HepG2 (cell line): ENCODE data around the gene FGF21. TPM values are rescaled to one million over a fixed set of nuclear protein-coding genes. Genes with fewer than 3 reads are reported as not detected.

Experiments
- ATF7-NPFF ChIP-seq: sonication (generic); formaldehyde crosslinking; IDR thresholded peaks from 2 replicates; pipeline ENCODE4 v1.8.1; 2023; ENCODE audit warnings: mild to moderate bottlenecking, low read depth, missing genetic modification reagents, moderate library complexity
- BRD4 ChIP-seq: sonication (generic); formaldehyde crosslinking; IDR thresholded peaks from 2 replicates; pipeline ENCODE4 v1.4.0; 2020; ENCODE audit warnings: missing genetic modification reagents
- CREM ChIP-seq, 2 experiments: sonication (generic) in 1 of 2; formaldehyde crosslinking in 1 of 2; IDR thresholded peaks; 2 replicates each; pipeline versions ENCODE4 v1.4.0 to v1.6.1; 2016 to 2020; ENCODE audit warnings: antibody characterized with exemption in 1 of 2, mild to moderate bottlenecking in 1 of 2, missing genetic modification reagents in 1 of 2
- KDM3A ChIP-seq: IDR thresholded peaks from 2 replicates; pipeline ENCODE4 v1.6.1; 2018; ENCODE audit warnings: low read depth, missing compliant biosample characterization
- MTF1 ChIP-seq: sonication (generic); formaldehyde crosslinking; IDR thresholded peaks from 2 replicates; pipeline ENCODE4 v1.5.0; 2020; ENCODE audit warnings: missing genetic modification reagents
- MTF2 ChIP-seq: sonication (generic); formaldehyde crosslinking; IDR thresholded peaks from 2 replicates; pipeline ENCODE4 v1.5.0; 2020; ENCODE audit warnings: missing genetic modification reagents, borderline replicate concordance
- PLRG1 ChIP-seq: fragments of 450-650 bp; conservative IDR thresholded peaks from 2 replicates; pipeline ENCODE4 v1.6.1; 2016
- RFX5 ChIP-seq: IDR thresholded peaks from 2 replicates; pipeline ENCODE4 v1.6.1; 2011; ENCODE audit warnings: low read depth, low read length, improper control_type of control experiment
- SNAI1 ChIP-seq: sonication (generic); formaldehyde crosslinking; IDR thresholded peaks from 2 replicates; pipeline ENCODE4 v1.5.0; 2020; ENCODE audit warnings: mild to moderate bottlenecking, missing genetic modification reagents, borderline replicate concordance
- SSRP1 ChIP-seq: IDR thresholded peaks from 2 replicates; pipeline ENCODE4 v1.6.1; 2016; ENCODE audit warnings: control low read depth
- YEATS2 ChIP-seq: sonication (generic); formaldehyde crosslinking; IDR thresholded peaks from 2 replicates; pipeline ENCODE4 v1.4.0; 2020; ENCODE audit warnings: missing genetic modification reagents, borderline replicate concordance
- ZBTB7B ChIP-seq: sonication (generic); formaldehyde crosslinking; IDR thresholded peaks from 2 replicates; pipeline ENCODE4 v1.4.0; 2020; ENCODE audit warnings: missing genetic modification reagents
- ZNF274 ChIP-seq: sonication (generic); formaldehyde crosslinking; IDR thresholded peaks from 2 replicates; pipeline ENCODE4 v1.5.1; 2020; ENCODE audit warnings: mild to moderate bottlenecking, missing genetic modification reagents
- ZNF512B ChIP-seq: sonication (generic); formaldehyde crosslinking; IDR thresholded peaks from 2 replicates; pipeline ENCODE4 v1.5.1; 2020; ENCODE audit warnings: missing genetic modification reagents, mild to moderate bottlenecking, borderline replicate concordance
- ZNF652 ChIP-seq: IDR thresholded peaks from 2 replicates; pipeline ENCODE4 v1.6.1; 2016; ENCODE audit warnings: low read depth, borderline replicate concordance
- ZNF766 ChIP-seq: sonication (generic); formaldehyde crosslinking; IDR thresholded peaks from 2 replicates; pipeline ENCODE4 v1.5.0; 2020; ENCODE audit warnings: missing genetic modification reagents, borderline replicate concordance
- polyA plus RNA-seq, 8 experiments: library from polyadenylated mRNA; depleted of rRNA in 3 of 8; stranded (reverse) in 7 of 8; unstranded in 1 of 8; fragments of >200 nt; fragmentation: Illumina TruSeq in 4 of 8; extraction: Trizol in 4 of 8; gene quantifications; 2 replicates each; pipeline versions ENCODE4 v1.2.1 to v1.2.3, GENCODE V29; 2011 to 2016; ENCODE audit warnings: low read depth in 4 of 8, missing spikeins in 1 of 8, mixed read lengths in 1 of 8; ENCODE audit not compliant: insufficient read depth in 1 of 8
- total RNA-seq, 5 experiments: library from RNA; depleted of rRNA; stranded (reverse); fragments of >200 nt; fragmentation: Illumina TruSeq; extraction: Trizol; gene quantifications; 2 replicates each; pipeline ENCODE4 v1.2.3, GENCODE V29; 2016; ENCODE audit warnings: low read depth in 1 of 5
- TF ChIP-seq, protein P1 (sequence below): sonication (generic); formaldehyde crosslinking; IDR thresholded peaks from 2 replicates; pipeline ENCODE4 v1.5.1; 2020; ENCODE audit warnings: mild to moderate bottlenecking, missing genetic modification reagents, moderate library complexity
- TF ChIP-seq, protein P2 (sequence below): sonication (generic); formaldehyde crosslinking; IDR thresholded peaks from 2 replicates; pipeline ENCODE4 v1.4.0; 2020; ENCODE audit warnings: missing genetic modification reagents
- TF ChIP-seq, protein P3 (sequence below): sonication (generic); formaldehyde crosslinking; IDR thresholded peaks from 2 replicates; pipeline ENCODE4 v1.4.0; 2020; ENCODE audit warnings: missing genetic modification reagents, borderline replicate concordance

The FGF21 gene
- total and polyA plus RNA-seq, 2 of the 13 experiments (the other 11 are each of a cell fraction or from before 2014, with no cell fraction given): 0.17 TPM; not detected in 1

DNA sequence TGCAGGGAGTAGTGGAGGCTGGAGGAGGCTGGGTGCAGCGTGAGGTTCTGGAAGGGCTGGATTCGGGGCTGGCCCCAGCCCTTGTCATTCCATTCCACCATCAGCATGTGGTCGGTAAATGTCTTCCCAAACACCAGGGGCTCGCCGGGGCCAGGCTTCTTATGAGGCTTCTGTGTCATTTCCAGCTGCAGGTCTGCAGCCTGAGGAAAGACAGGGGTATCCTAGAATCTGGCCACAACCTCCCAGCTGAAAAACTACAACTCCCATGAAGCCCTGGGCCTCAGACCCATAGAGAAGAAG lies 51.1 kb downstream of the FGF21 start (continued):
- no peak for TF ChIP-seq PLRG1
- no peak for TF ChIP-seq BRD4 (CRISPR knock-in tag)
- TF ChIP-seq ZBTB7B: no peak
- TF ChIP-seq CREM (IDR thresholded peaks at IDR 0.05): peak; percentile 78; the same call in 1 of the 2 replicates
- no peak for TF ChIP-seq CREM (CRISPR knock-in tag; IDR thresholded peaks at IDR 0.05)
- no peak for TF ChIP-seq MTF1 (CRISPR knock-in tag)
- TF ChIP-seq SSRP1 (CRISPR knock-in tag): no peak
- 0 out of 2 replicates have a peak, but pooled peaks have one; percentile 3 for TF ChIP-seq ZNF766
- no peak for TF ChIP-seq YEATS2
- TF ChIP-seq KDM3A (CRISPR knock-in tag): no peak
- no peak for TF ChIP-seq SNAI1
- TF ChIP-seq, protein P1, sequence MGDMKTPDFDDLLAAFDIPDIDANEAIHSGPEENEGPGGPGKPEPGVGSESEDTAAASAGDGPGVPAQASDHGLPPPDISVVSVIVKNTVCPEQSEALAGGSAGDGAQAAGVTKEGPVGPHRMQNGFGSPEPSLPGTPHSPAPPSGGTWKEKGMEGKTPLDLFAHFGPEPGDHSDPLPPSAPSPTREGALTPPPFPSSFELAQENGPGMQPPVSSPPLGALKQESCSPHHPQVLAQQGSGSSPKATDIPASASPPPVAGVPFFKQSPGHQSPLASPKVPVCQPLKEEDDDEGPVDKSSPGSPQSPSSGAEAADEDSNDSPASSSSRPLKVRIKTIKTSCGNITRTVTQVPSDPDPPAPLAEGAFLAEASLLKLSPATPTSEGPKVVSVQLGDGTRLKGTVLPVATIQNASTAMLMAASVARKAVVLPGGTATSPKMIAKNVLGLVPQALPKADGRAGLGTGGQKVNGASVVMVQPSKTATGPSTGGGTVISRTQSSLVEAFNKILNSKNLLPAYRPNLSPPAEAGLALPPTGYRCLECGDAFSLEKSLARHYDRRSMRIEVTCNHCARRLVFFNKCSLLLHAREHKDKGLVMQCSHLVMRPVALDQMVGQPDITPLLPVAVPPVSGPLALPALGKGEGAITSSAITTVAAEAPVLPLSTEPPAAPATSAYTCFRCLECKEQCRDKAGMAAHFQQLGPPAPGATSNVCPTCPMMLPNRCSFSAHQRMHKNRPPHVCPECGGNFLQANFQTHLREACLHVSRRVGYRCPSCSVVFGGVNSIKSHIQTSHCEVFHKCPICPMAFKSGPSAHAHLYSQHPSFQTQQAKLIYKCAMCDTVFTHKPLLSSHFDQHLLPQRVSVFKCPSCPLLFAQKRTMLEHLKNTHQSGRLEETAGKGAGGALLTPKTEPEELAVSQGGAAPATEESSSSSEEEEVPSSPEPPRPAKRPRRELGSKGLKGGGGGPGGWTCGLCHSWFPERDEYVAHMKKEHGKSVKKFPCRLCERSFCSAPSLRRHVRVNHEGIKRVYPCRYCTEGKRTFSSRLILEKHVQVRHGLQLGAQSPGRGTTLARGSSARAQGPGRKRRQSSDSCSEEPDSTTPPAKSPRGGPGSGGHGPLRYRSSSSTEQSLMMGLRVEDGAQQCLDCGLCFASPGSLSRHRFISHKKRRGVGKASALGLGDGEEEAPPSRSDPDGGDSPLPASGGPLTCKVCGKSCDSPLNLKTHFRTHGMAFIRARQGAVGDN (CRISPR knock-in tag): no peak
- TF ChIP-seq ZNF512B (CRISPR knock-in tag): no peak
- TF ChIP-seq ATF7-NPFF (CRISPR knock-in tag): no peak
- no peak for TF ChIP-seq ZNF274 (CRISPR knock-in tag)
- TF ChIP-seq ZNF652: no peak
- no peak for TF ChIP-seq MTF2 (CRISPR knock-in tag)
- no peak for TF ChIP-seq RFX5
- TF ChIP-seq, protein P2, sequence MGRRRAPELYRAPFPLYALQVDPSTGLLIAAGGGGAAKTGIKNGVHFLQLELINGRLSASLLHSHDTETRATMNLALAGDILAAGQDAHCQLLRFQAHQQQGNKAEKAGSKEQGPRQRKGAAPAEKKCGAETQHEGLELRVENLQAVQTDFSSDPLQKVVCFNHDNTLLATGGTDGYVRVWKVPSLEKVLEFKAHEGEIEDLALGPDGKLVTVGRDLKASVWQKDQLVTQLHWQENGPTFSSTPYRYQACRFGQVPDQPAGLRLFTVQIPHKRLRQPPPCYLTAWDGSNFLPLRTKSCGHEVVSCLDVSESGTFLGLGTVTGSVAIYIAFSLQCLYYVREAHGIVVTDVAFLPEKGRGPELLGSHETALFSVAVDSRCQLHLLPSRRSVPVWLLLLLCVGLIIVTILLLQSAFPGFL (CRISPR knock-in tag): 0 out of 2 replicates have a peak, but pooled peaks have one; percentile 35
- TF ChIP-seq, protein P3, sequence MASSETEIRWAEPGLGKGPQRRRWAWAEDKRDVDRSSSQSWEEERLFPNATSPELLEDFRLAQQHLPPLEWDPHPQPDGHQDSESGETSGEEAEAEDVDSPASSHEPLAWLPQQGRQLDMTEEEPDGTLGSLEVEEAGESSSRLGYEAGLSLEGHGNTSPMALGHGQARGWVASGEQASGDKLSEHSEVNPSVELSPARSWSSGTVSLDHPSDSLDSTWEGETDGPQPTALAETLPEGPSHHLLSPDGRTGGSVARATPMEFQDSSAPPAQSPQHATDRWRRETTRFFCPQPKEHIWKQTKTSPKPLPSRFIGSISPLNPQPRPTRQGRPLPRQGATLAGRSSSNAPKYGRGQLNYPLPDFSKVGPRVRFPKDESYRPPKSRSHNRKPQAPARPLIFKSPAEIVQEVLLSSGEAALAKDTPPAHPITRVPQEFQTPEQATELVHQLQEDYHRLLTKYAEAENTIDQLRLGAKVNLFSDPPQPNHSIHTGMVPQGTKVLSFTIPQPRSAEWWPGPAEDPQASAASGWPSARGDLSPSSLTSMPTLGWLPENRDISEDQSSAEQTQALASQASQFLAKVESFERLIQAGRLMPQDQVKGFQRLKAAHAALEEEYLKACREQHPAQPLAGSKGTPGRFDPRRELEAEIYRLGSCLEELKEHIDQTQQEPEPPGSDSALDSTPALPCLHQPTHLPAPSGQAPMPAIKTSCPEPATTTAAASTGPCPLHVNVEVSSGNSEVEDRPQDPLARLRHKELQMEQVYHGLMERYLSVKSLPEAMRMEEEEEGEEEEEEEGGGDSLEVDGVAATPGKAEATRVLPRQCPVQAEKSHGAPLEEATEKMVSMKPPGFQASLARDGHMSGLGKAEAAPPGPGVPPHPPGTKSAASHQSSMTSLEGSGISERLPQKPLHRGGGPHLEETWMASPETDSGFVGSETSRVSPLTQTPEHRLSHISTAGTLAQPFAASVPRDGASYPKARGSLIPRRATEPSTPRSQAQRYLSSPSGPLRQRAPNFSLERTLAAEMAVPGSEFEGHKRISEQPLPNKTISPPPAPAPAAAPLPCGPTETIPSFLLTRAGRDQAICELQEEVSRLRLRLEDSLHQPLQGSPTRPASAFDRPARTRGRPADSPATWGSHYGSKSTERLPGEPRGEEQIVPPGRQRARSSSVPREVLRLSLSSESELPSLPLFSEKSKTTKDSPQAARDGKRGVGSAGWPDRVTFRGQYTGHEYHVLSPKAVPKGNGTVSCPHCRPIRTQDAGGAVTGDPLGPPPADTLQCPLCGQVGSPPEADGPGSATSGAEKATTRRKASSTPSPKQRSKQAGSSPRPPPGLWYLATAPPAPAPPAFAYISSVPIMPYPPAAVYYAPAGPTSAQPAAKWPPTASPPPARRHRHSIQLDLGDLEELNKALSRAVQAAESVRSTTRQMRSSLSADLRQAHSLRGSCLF (CRISPR knock-in tag): no peak
